GM12891 (cell line): ENCODE measurements around the gene RPL13.

Source experiments
- DNase-seq: peaks from one replicate; pipeline ENCODE4 v3.0.0; 2011; ENCODE audit warnings: low spot score; ENCODE audit not compliant: insufficient read length
- FAIRE-seq: peaks from 2 replicates; lab custom pipeline; 2011; peaks lifted over from hg19 to GRCh38; lab: Jason Lieb, UNC
- PAX5 ChIP-seq: IDR thresholded peaks from 2 replicates; pipeline ENCODE4 v1.6.1; 2011; ENCODE audit warnings: low read length, moderate library complexity, mild to moderate bottlenecking; ENCODE audit not compliant: insufficient read depth, severe bottlenecking
- POLR2A ChIP-seq: IDR thresholded peaks from 2 replicates; pipeline ENCODE4 v1.6.1; 2011; ENCODE audit warnings: low read depth, low read length, control low read depth
- POLR2AphosphoS5 ChIP-seq: IDR thresholded peaks from 2 replicates; pipeline ENCODE4 v1.6.1; 2011; ENCODE audit warnings: low read depth, low read length, control low read depth
- POU2F2 ChIP-seq: IDR thresholded peaks from 2 replicates; pipeline ENCODE4 v1.6.1; 2011; ENCODE audit warnings: low read depth, mild to moderate bottlenecking, control low read depth, low read length, moderate library complexity
- SPI1 ChIP-seq: IDR thresholded peaks from 2 replicates; pipeline ENCODE4 v1.6.1; 2011; ENCODE audit warnings: low read depth, low read length, control low read depth
- TAF1 ChIP-seq: IDR thresholded peaks from 2 replicates; pipeline ENCODE4 v1.6.1; 2011; ENCODE audit warnings: low read depth, low read length, control low read depth

RPL13 gene

DNA sequence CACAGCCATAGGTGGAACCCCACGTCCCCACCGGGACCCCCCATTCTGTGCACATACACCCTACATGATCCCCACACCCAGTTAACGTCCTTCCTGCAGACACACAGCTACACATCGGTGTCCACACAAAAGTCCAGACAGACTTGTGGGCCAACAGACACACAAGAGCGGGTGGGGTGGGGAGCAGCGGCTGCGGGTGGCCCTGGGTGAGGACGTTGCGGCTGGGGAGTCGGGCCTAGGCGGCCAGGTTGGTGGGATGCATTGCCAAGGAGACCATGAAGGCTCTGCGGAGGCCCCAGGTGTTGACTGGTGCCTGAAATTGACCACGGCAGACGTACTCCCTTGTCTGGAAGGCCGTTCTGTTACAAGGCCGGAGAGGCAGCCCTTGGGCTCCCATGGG, 44.3 kb downstream of the RPL13 start:
- DNase-seq (no peak), FAIRE-seq (no peak)
- no peak for TF ChIP-seq PAX5
- no peak for TF ChIP-seq POU2F2
- TF ChIP-seq POLR2A, result no peak
- TF ChIP-seq TAF1, result no peak
- TF ChIP-seq POLR2AphosphoS5, result no peak
- TF ChIP-seq SPI1, result no peak

DNA sequence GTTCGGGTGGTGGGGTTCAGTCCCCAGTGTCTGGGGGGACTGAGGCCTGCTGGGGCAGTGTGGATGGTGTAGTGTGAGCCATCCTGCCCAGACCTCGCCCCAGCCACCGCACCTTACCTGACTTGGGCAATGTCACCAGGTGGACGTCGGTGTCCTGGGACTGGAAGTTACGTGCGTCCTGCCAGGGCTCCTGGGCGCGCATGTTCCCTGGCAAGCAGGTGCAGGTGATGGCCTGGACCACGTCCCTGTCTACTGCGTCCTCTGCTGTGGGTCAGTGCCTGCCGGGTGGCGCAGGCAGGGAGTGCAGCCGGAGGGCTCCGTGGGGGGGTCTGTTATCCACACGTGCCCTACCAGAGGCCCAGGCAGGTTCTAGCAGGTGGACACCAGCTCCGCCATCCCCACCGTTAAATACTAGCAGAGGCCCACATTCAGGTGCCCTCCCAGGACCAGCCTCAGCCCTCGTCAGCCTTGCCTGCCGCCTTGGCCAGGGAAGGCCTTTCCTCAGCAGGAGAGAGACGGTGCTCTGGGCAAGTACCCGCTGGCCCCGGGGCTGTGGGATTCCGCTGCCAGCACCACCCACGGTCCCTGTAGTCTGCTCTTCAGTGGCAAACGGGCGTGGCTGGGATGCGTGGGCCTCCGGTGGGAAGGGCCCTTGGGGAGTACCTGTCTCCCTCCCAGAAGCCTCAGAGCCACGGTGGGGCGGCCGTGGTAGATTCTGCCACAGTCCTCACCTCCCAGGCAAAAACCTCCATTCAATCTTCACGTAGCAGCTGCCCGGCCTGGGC, 44.9 kb downstream of the RPL13 start:
- FAIRE-seq (no peak), DNase-seq (no peak)
- TF ChIP-seq POLR2AphosphoS5 (no peak), PAX5 (no peak), POLR2A (no peak), POU2F2 (no peak), SPI1 (no peak), TAF1 (no peak)

DNA sequence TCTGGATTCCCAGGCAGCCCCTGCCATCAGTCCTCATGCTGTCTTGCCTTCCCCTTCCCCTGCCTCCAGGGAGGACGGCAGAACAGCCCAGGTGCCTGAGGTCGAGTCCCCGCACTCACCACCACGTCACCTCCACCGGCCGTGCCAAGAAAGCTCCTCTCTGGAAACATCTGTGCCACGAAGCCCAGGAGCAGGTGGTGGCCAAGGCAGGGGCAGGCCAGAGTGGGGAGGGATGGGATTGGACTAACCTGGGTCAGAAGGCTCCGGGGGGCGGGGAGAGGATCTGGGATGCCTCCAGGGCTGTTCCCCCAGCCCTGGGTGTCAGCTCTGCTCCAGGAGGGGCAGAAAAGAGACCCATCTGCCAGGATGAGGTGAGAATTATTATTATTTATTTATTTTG, 45.5 kb downstream of the RPL13 start:
- TF ChIP-seq TAF1, result no peak
- TF ChIP-seq SPI1, result no peak
- no peak for TF ChIP-seq POLR2A
- no peak for TF ChIP-seq POLR2AphosphoS5
- TF ChIP-seq PAX5, result no peak
- no peak for TF ChIP-seq POU2F2
- no peak for DNase-seq
- no peak for FAIRE-seq

DNA sequence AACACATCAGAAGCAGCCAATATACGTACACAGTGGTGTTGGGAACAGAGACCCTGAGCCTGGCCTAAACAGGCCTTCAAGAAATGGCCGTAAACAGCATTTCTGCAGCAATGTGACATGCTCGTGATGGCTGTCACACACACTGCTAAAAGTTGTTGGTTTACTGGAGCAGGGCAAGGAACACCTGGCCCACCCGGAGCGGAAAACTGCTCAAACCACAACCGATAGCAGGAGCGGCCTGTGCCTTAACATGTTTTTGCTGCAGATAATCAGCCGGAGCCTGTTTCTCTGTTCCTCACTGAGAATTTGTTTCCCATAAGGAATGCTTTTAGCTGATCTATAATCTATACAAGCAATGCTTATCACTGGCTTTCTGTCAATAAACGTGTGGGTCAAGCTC, 47.0 kb downstream of the RPL13 start:
- TF ChIP-seq POU2F2 (no peak), SPI1 (no peak), TAF1 (no peak), POLR2AphosphoS5 (no peak), PAX5 (no peak), POLR2A (no peak)
- DNase-seq (no peak), FAIRE-seq (no peak)

DNA sequence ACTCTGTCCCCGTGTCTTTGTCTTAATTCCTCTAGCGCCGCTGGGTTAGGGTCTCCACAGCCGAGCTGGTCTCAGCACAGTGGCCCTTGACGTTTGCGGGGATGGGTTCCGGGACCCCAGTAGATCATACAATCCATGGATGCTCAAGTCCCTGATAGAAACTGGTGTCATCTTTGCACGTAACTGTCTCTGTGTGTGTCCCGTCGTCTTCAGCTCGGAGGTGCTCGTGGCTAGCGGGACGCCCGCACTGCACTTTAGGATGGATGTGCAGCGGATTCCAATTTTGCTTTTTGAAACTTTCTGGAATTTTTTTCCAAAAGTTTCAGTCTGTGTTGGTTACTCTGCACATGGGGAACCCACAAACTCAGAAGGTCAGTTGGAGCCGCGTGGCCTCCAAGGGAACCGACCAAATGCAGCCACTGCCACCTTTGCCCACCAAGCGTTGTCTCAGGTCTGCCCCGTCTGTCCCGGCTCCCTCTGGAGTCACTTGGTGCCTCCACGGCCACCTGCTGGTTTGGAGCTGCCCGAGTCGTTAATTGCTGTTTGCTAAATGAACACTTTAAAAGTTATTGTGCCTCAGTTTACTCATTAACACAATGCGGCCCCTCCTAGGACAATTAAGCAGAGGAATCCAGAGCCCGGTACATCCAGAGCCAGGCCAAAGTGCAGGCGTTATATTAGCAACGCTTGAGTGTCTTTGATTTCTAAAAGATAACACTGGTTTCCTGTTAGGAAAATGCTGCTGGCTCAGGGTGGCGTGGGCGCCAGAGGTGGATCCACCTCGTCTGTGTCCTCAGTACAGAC, 47.7 kb downstream of the RPL13 start:
- DNase-seq (no peak), FAIRE-seq (no peak)
- no peak for TF ChIP-seq PAX5
- TF ChIP-seq POLR2A, result no peak
- TF ChIP-seq POLR2AphosphoS5, result no peak
- no peak for TF ChIP-seq TAF1
- no peak for TF ChIP-seq POU2F2
- no peak for TF ChIP-seq SPI1

DNA sequence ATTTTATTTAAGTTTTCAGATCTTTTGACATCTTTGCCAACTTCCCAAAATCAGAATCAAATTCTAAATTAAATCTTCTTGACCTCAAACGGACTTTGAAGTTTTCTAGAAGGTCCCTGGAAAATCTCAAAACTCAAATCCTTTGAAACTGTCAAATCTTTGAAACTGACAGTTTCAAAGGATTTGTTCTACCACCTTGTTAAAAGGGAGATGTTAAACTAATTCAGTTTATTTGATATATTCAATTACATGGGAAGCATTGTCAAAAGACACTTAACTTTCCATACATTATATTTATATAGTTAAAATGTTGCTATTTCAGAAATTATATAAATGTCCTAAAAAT, 49.6 kb downstream of the RPL13 start:
- no peak for TF ChIP-seq TAF1
- no peak for TF ChIP-seq SPI1
- no peak for TF ChIP-seq POU2F2
- TF ChIP-seq POLR2AphosphoS5, result no peak
- no peak for TF ChIP-seq POLR2A
- no peak for TF ChIP-seq PAX5
- no peak for FAIRE-seq
- DNase-seq, result no peak

DNA sequence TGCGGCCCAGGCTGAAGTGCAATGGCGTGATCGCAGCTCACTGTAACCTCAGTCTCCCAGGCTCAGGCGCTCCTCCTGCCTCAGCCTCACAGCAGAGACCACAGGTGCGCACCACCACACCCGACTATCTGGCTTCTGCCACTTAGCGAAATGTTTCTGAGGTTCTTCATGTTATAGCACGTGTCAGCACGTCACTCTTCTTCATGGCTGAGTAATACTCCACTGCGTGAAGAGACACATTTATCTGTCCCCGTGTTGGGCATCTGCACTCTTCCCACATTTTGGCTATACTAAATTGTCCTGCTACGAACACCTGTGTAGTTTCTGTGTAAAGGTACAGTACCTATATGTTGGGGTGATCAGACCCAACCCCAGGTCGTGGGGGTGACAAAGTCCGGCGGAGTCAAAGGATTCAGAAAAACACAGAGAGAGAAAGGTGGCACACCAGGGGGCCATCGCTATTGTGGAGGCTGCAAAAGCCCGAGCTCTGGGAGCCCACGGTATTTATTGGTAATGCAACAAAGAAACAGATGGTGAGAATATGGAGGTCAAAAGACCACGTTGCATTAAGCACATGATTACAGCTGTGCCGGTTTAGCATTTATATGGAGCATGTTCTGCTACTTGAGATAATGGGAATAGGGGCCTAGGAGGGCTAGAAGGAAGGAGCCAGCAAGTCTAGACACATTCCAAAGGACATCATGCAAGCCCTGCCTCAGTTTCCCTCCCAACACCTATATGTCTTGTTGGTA, 52.1 kb downstream of the RPL13 start:
- FAIRE-seq, result no peak
- no peak for DNase-seq
- TF ChIP-seq TAF1, result no peak
- TF ChIP-seq PAX5, result no peak
- no peak for TF ChIP-seq POLR2A
- TF ChIP-seq SPI1, result no peak

DNA sequence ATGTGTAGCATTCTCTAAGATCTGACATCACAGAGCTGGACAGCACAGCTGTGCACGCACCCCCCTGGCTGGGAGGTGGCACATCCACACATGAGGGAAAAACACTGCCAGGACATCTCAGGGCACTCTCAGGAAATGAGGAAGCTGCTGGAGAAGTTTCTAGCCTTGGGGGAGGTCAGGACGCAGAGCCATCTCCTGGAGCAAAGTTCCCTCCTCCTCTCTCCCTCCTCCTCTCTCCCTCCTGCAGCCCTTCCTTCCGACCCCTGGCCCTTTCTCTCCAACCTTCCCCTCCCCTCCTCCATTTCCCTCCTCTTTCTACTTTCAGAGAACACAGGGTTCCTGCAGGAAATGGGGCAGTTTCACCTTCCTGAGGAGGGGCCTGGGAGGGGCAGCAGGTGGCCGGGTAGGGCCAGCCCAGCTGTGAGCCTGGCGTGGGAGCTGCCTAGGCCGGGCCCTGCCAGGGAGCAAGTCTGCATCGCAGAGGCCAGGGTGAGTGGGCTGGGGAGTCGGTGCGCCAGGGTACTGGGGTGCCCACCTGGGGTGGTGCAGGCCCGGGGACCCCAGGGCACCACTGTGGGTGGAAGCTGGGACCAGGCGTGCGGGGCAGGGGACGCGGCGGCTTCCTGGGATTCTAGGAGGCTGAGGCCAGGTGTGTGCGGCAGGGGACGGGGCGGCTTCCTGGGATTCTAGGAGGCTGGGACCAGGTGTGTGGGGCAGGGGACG, 52.9 kb downstream of the RPL13 start, which contains the start of gene DPEP1:
DPEP1 (plus strand) TSS at position 412 of the 723 bp plus-strand sequence. CDS start 16,769 bp downstream, outside the sequence.
- FAIRE-seq (no peak), DNase-seq (no peak)

More for the DNA sequence above, 52.9 kb downstream of the RPL13 start, which contains the start of gene DPEP1:
- TF ChIP-seq SPI1 (no peak), PAX5 (no peak), POLR2A (no peak), POU2F2 (no peak), TAF1 (no peak), POLR2AphosphoS5 (no peak)
